ENCODE results near the gene NT5C3A. TPM values are rescaled to one million over a fixed set of nuclear protein-coding genes. Genes with fewer than 3 reads are reported as not detected.
A peak's percentile ranks its signal among the peaks of the same experiment; 100 is the strongest.

Gene NT5C3A
- total RNA-seq, 3 donors from 2014 or later (not counting 1 experiment from before 2014, with no cell fraction given), result 33.7 to 49.8 (median 49.5) TPM

GRCh38 chr7:33039903-33040292 is 22.7 kb downstream of the NT5C3A start:
- DNase-seq, result no peak
- Mint-ChIP-seq H3K4me1 (peaks cover 35 to 52% of the 10 kb centered on the region in 2 donors), H3K27me3 (ENCODE audit: low read depth in 2 of 2) (no peaks in the 10 kb centered on the region), H3K9me3 (no peaks in the 10 kb centered on the region), H3K27ac (peak overlapping the region; percentile 74 to 86), H3K4me3 (peak overlapping the region; percentile 91), H3K36me3 (no peaks in the 10 kb centered on the region)
- Histone ChIP-seq H3K9me3 (ENCODE audit: control insufficient read depth, insufficient read depth, low read length) (no peaks in the 10 kb centered on the region), H3K27ac (ENCODE audit: low read length) (peak overlapping the region; percentile 69), H3K4me1 (ENCODE audit: control insufficient read depth, insufficient read depth, low read length) (peaks cover 6% of the 10 kb centered on the region), H3K4me3 (ENCODE audit: low read length) (peak overlapping the region; percentile 49), H3K36me3 (ENCODE audit: control insufficient read depth, insufficient read depth, low read length) (no peaks in the 10 kb centered on the region), H3K27me3 (ENCODE audit: control insufficient read depth, insufficient read depth, low read length) (no peaks in the 10 kb centered on the region)
- no peak for ATAC-seq
- TF ChIP-seq CTCF (IDR thresholded peaks at IDR 0.05), result no peak
- intact Hi-C loops (cut with micrococcal nuclease), result loop anchor here (2.0 kb wide), 1 partner anchor 15 kb away; no protein-coding TSS in a partner anchor
- WGBS (ENCODE audit: insufficient coverage), result 67% methylated on average over 1 of the region's 1 CpG

GRCh38 chr7:33039257-33039902 is 23.2 kb downstream of the NT5C3A start:
- intact Hi-C loops (cut with micrococcal nuclease), result no loop called here
- H3K27me3 ChIP-seq (ENCODE audit: control insufficient read depth, insufficient read depth, low read length), result no peaks in the 10 kb centered on the region
- peaks cover 6% of the 10 kb centered on the region for H3K4me1 ChIP-seq (ENCODE audit: control insufficient read depth, insufficient read depth, low read length)
- H3K27ac ChIP-seq (ENCODE audit: low read length), result peak overlapping the region; percentile 69
- H3K4me1 Mint-ChIP-seq, result peaks cover 40 to 52% of the 10 kb centered on the region in 2 donors
- no peak for TF ChIP-seq CTCF (IDR thresholded peaks at IDR 0.05)
- no peaks in the 10 kb centered on the region for H3K9me3 Mint-ChIP-seq
- no peaks in the 10 kb centered on the region for H3K36me3 ChIP-seq (ENCODE audit: control insufficient read depth, insufficient read depth, low read length)
- peak in 1 of 2 donors; percentile 62 for DNase-seq
- peak overlapping the region; percentile 74 to 86 for H3K27ac Mint-ChIP-seq
- ATAC-seq, result peak; percentile 55 to 62 (median 56)
- no peaks in the 10 kb centered on the region for H3K9me3 ChIP-seq (ENCODE audit: control insufficient read depth, insufficient read depth, low read length)
- peak overlapping the region; percentile 49 for H3K4me3 ChIP-seq (ENCODE audit: low read length)
- no CpG with 5 or more reads among the region's 5 CpGs for WGBS (ENCODE audit: insufficient coverage)
- H3K36me3 Mint-ChIP-seq, result no peaks in the 10 kb centered on the region
- H3K27me3 Mint-ChIP-seq (ENCODE audit: low read depth in 2 of 2), result no peaks in the 10 kb centered on the region
- peak overlapping the region; percentile 91 for H3K4me3 Mint-ChIP-seq

DNA sequence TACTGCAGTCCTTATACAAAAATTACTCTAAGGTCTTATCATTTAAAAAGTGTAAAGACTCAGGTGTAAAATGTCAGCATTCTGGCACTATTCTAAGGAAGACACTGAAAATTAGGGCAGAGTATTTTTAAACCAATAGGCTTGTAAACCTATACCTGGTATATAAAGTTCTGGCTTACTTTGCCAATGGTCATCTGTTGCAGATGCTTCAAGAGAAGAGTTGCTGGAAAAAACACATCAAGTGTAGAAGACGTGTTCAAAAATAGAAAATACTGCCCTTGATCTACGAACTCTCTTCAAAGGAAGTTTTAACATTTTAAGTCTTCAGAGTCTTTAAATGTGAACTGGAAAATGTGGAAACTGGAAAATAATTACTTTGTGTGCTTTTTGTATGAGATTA is 23.9 kb downstream of the NT5C3A start:
- intact Hi-C loops (cut with micrococcal nuclease), result no loop called here
- Histone ChIP-seq H3K27ac (ENCODE audit: low read length) (no peak overlapping the region), H3K9me3 (ENCODE audit: control insufficient read depth, insufficient read depth, low read length) (no peaks in the 10 kb centered on the region), H3K4me1 (ENCODE audit: control insufficient read depth, insufficient read depth, low read length) (peaks cover 6% of the 10 kb centered on the region), H3K27me3 (ENCODE audit: control insufficient read depth, insufficient read depth, low read length) (no peaks in the 10 kb centered on the region), H3K36me3 (ENCODE audit: control insufficient read depth, insufficient read depth, low read length) (no peaks in the 10 kb centered on the region), H3K4me3 (ENCODE audit: low read length) (no peak overlapping the region)
- H3K36me3 Mint-ChIP-seq, result no peaks in the 10 kb centered on the region
- H3K27me3 Mint-ChIP-seq (ENCODE audit: low read depth in 2 of 2), result no peaks in the 10 kb centered on the region
- H3K9me3 Mint-ChIP-seq, result no peaks in the 10 kb centered on the region
- peak overlapping the region; percentile 74 to 86 for H3K27ac Mint-ChIP-seq
- ATAC-seq, result no peak
- 14% methylated on average over 1 of the region's 2 CpGs for WGBS (ENCODE audit: insufficient coverage)
- H3K4me3 Mint-ChIP-seq, result peak overlapping the region; percentile 91
- no peak for TF ChIP-seq CTCF (IDR thresholded peaks at IDR 0.05)
- no peak for DNase-seq
- peaks cover 35 to 50% of the 10 kb centered on the region in 2 donors for H3K4me1 Mint-ChIP-seq

- Histone ChIP-seq H3K9me3 (ENCODE audit: control insufficient read depth, insufficient read depth, low read length) (no peaks in the 10 kb centered on the region), H3K36me3 (ENCODE audit: control insufficient read depth, insufficient read depth, low read length) (no peaks in the 10 kb centered on the region), H3K27ac (ENCODE audit: low read length) (no peak overlapping the region), H3K4me3 (ENCODE audit: low read length) (no peak overlapping the region), H3K27me3 (ENCODE audit: control insufficient read depth, insufficient read depth, low read length) (no peaks in the 10 kb centered on the region), H3K4me1 (ENCODE audit: control insufficient read depth, insufficient read depth, low read length) (peaks cover 3% of the 10 kb centered on the region)
- H3K27ac Mint-ChIP-seq, result no peak overlapping the region
- H3K4me3 Mint-ChIP-seq, result no peak overlapping the region
- DNase-seq (no peak), ATAC-seq (no peak)
- intact Hi-C loops (cut with micrococcal nuclease), result no loop called here
- no peak for TF ChIP-seq CTCF (IDR thresholded peaks at IDR 0.05)
- H3K27me3 Mint-ChIP-seq (ENCODE audit: low read depth in 2 of 2), result no peaks in the 10 kb centered on the region
- H3K36me3 Mint-ChIP-seq, result no peaks in the 10 kb centered on the region
- H3K9me3 Mint-ChIP-seq, result no peaks in the 10 kb centered on the region
- 100% methylated on average over 1 of the region's 2 CpGs for WGBS (ENCODE audit: insufficient coverage)
- peaks cover 22 to 45% of the 10 kb centered on the region in 2 donors for H3K4me1 Mint-ChIP-seq
Measured at GRCh38 chr7:33035776-33036175, 26.8 kb downstream of the NT5C3A start.
